WTC11 (cell line): ENCODE results near the gene CACHD1. TPM values are rescaled to one million over a fixed set of nuclear protein-coding genes. Genes with fewer than 3 reads are reported as not detected.
"Not testable (repeated sequence)": the region's sequence is repeated elsewhere in the genome, so short reads cannot be mapped to it uniquely, and the experiment has no call there.

Source experiments
- ATAC-seq: fragments of 200-7000 bp; cut with Tn5 transposase; 2 replicates; pipeline ENCODE4 v1.10.0; 2021; ENCODE audit warnings: mild to moderate bottlenecking, moderate library complexity
- CTCF ChIA-PET: fragments of 300-600 bp; sonication (Branson Sonifier 250); formaldehyde crosslinking; loops from one replicate; lab custom pipeline; 2021; ENCODE audit warnings: antibody characterized with exemption; lab: Charles Lee
- POLR2A ChIA-PET: fragments of 350-600 bp; sonication (Branson Sonifier 250); formaldehyde crosslinking; loops from one replicate; lab custom pipeline; 2021; ENCODE audit warnings: antibody characterized with exemption; lab: Charles Lee
- DNase-seq: peaks from one replicate; pipeline ENCODE4 v3.0.0; 2021; ENCODE audit warnings: low spot score
- H3K27ac Mint-ChIP-seq: 2 replicates; pipeline ENCODE4 v1.8.0; 2021; ENCODE audit warnings: mixed read lengths
- H3K27me3 Mint-ChIP-seq: 2 replicates; pipeline ENCODE4 v1.8.0; 2021; ENCODE audit warnings: low read depth, mild to moderate bottlenecking, moderate library complexity, mixed read lengths
- H3K36me3 Mint-ChIP-seq: 2 replicates; pipeline ENCODE4 v1.8.0; 2021; ENCODE audit warnings: mixed read lengths
- H3K4me1 Mint-ChIP-seq: 2 replicates; pipeline ENCODE4 v1.8.0; 2022; ENCODE audit warnings: mixed read lengths
- H3K4me3 Mint-ChIP-seq: 2 replicates; pipeline ENCODE4 v1.8.0; 2021; ENCODE audit warnings: mild to moderate bottlenecking, moderate library complexity, mixed read lengths
- H3K9me3 Mint-ChIP-seq: 2 replicates; pipeline ENCODE4 v1.8.0; 2021; ENCODE audit warnings: mixed read lengths
- ESRRA ChIP-seq: sonication (generic); formaldehyde crosslinking; IDR thresholded peaks from 2 replicates; pipeline ENCODE4 v1.8.1; 2022; ENCODE audit warnings: mild to moderate bottlenecking, missing genetic modification reagents, borderline replicate concordance
- IRF2 ChIP-seq: sonication (generic); formaldehyde crosslinking; IDR thresholded peaks from 2 replicates; pipeline ENCODE4 v1.8.0; 2022; ENCODE audit warnings: low read depth, missing genetic modification reagents, borderline replicate concordance
- JUN ChIP-seq: sonication (generic); formaldehyde crosslinking; IDR thresholded peaks from 2 replicates; pipeline ENCODE4 v1.8.0; 2023; ENCODE audit warnings: mild to moderate bottlenecking, missing genetic modification reagents
- NFATC4 ChIP-seq: fragments of 250-450 bp; sonication (Bioruptor Pico); IDR thresholded peaks from 2 replicates; pipeline ENCODE4 v1.9.0; 2021; ENCODE audit warnings: mild to moderate bottlenecking
- RORB ChIP-seq: fragments of 250-450 bp; sonication (Bioruptor Pico); IDR thresholded peaks from 2 replicates; pipeline ENCODE4 v1.9.0; 2021; ENCODE audit warnings: mild to moderate bottlenecking
- SMAD3 ChIP-seq: sonication (generic); formaldehyde crosslinking; IDR thresholded peaks from 2 replicates; pipeline ENCODE4 v1.8.0; 2022; ENCODE audit warnings: missing genetic modification reagents, mild to moderate bottlenecking, borderline replicate concordance
- TEAD1 ChIP-seq: sonication (generic); formaldehyde crosslinking; IDR thresholded peaks from 2 replicates; pipeline ENCODE4 v1.8.0; 2022; ENCODE audit warnings: mild to moderate bottlenecking, missing genetic modification reagents
- ZNF138 ChIP-seq: sonication (generic); formaldehyde crosslinking; conservative IDR thresholded peaks from 2 replicates; pipeline ENCODE4 v1.8.1; 2022; ENCODE audit warnings: mild to moderate bottlenecking, moderate library complexity, missing genetic modification reagents
- total RNA-seq: library from RNA; stranded (reverse); gene quantifications from 3 replicates; pipeline ENCODE4 v1.2.3, GENCODE V29; 2021
- TF ChIP-seq, protein P1 (sequence below): fragments of 250-450 bp; sonication (Bioruptor Pico); IDR thresholded peaks from 2 replicates; pipeline ENCODE4 v2.1.2; 2022; ENCODE audit warnings: mild to moderate bottlenecking, moderate library complexity
- TF ChIP-seq, protein P2 (sequence below): sonication (generic); formaldehyde crosslinking; IDR thresholded peaks from 2 replicates; pipeline ENCODE4 v1.8.1; 2023; ENCODE audit warnings: mild to moderate bottlenecking, missing genetic modification reagents
- TF ChIP-seq, protein P3 (sequence below): sonication (generic); formaldehyde crosslinking; IDR thresholded peaks from 2 replicates; pipeline ENCODE4 v1.8.0; 2022; ENCODE audit warnings: mild to moderate bottlenecking, missing genetic modification reagents
- TF ChIP-seq, protein P4 (sequence below): sonication (generic); formaldehyde crosslinking; IDR thresholded peaks from 2 replicates; pipeline ENCODE4 v1.8.0; 2022; ENCODE audit warnings: missing genetic modification reagents
- TF ChIP-seq, protein P5 (sequence below): fragments of 250-450 bp; sonication (Bioruptor Pico); conservative IDR thresholded peaks from 2 replicates; pipeline ENCODE4 v1.9.0; 2021; ENCODE audit warnings: mild to moderate bottlenecking

Gene CACHD1
- total RNA-seq, 1 experiment from 2014 or later: 26.3 TPM

DNA sequence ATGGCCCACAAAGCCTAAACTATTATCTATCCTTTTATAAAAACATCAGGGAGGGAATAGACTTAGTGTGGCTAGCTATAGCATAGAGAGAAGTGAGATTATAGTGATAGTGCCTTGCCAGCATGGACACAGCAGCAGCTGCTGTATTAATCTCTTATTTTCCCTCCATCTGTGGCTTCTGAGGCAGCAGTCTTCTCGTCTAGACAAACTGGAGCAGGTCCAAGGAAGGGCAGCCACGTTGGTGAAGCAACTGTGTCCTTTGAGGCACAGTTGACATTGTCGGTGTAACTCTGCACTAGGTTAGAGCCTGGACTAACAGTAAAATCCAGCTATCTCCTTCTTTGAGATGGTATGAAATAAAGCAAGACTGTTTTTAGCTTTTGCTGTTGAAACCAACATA is 131.3 kb downstream of the CACHD1 start (continued):
- TF ChIP-seq SMAD3 (CRISPR knock-in tag) (no peak), JUN (CRISPR knock-in tag) (no peak), IRF2 (CRISPR knock-in tag) (no peak), NFATC4 (CRISPR knock-in tag) (no peak)
- TF ChIP-seq, protein P1, sequence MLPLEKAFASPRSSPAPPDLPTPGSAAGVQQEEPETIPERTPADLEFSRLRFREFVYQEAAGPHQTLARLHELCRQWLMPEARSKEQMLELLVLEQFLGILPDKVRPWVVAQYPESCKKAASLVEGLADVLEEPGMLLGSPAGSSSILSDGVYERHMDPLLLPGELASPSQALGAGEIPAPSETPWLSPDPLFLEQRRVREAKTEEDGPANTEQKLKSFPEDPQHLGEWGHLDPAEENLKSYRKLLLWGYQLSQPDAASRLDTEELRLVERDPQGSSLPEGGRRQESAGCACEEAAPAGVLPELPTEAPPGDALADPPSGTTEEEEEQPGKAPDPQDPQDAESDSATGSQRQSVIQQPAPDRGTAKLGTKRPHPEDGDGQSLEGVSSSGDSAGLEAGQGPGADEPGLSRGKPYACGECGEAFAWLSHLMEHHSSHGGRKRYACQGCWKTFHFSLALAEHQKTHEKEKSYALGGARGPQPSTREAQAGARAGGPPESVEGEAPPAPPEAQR (CRISPR knock-in tag): no peak

DNA sequence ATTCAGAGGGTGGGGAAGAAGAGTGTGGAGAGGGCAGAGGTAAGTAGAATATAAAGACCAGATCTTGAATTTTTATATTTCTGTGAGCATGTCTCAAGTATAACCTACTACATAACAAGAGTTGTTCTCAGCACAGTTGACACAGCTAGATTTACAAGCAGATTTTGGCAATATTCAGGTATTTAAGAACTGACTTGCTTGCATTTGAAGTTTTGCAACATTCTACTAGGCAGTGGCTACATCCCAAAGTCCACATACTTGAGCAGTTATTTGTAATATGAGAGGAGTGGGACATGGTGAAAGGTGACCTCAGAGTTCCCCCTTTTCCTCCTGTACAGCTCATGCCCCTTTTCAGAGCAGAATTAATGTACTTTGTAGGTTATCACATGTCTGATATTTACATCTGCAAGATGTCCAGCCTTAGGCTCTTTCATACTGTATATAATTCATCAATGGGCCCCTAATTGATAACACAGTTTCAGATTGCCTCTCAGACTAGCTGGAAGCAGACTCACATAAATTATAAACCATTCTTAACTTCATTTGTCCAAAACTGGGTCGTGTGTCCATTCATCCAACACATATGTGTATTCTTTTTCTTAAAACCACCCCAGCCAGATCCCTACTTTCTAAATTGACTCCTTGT is 138.2 kb downstream of the CACHD1 start:
- peaks cover 21% of the 10 kb centered on the region for H3K9me3 Mint-ChIP-seq
- no peaks in the 10 kb centered on the region for H3K4me1 Mint-ChIP-seq
- H3K4me3 Mint-ChIP-seq: no peak overlapping the region
- H3K27me3 Mint-ChIP-seq: no peaks in the 10 kb centered on the region
- ATAC-seq: no peak
- CTCF ChIA-PET: no interaction called here
- POLR2A ChIA-PET: no interaction called here
- TF ChIP-seq, protein P2, sequence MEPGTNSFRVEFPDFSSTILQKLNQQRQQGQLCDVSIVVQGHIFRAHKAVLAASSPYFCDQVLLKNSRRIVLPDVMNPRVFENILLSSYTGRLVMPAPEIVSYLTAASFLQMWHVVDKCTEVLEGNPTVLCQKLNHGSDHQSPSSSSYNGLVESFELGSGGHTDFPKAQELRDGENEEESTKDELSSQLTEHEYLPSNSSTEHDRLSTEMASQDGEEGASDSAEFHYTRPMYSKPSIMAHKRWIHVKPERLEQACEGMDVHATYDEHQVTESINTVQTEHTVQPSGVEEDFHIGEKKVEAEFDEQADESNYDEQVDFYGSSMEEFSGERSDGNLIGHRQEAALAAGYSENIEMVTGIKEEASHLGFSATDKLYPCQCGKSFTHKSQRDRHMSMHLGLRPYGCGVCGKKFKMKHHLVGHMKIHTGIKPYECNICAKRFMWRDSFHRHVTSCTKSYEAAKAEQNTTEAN (CRISPR knock-in tag): no peak
- TF ChIP-seq TEAD1 (no peak), RORB (no peak), ESRRA (CRISPR knock-in tag) (no peak), JUN (CRISPR knock-in tag) (no peak), ZNF138 (CRISPR knock-in tag) (no peak)
- TF ChIP-seq, protein P3, sequence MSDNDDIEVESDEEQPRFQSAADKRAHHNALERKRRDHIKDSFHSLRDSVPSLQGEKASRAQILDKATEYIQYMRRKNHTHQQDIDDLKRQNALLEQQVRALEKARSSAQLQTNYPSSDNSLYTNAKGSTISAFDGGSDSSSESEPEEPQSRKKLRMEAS (CRISPR knock-in tag): no peak
- TF ChIP-seq, protein P4, sequence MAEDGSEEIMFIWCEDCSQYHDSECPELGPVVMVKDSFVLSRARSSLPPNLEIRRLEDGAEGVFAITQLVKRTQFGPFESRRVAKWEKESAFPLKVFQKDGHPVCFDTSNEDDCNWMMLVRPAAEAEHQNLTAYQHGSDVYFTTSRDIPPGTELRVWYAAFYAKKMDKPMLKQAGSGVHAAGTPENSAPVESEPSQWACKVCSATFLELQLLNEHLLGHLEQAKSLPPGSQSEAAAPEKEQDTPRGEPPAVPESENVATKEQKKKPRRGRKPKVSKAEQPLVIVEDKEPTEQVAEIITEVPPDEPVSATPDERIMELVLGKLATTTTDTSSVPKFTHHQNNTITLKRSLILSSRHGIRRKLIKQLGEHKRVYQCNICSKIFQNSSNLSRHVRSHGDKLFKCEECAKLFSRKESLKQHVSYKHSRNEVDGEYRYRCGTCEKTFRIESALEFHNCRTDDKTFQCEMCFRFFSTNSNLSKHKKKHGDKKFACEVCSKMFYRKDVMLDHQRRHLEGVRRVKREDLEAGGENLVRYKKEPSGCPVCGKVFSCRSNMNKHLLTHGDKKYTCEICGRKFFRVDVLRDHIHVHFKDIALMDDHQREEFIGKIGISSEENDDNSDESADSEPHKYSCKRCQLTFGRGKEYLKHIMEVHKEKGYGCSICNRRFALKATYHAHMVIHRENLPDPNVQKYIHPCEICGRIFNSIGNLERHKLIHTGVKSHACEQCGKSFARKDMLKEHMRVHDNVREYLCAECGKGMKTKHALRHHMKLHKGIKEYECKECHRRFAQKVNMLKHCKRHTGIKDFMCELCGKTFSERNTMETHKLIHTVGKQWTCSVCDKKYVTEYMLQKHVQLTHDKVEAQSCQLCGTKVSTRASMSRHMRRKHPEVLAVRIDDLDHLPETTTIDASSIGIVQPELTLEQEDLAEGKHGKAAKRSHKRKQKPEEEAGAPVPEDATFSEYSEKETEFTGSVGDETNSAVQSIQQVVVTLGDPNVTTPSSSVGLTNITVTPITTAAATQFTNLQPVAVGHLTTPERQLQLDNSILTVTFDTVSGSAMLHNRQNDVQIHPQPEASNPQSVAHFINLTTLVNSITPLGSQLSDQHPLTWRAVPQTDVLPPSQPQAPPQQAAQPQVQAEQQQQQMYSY (CRISPR knock-in tag): no peak
- H3K36me3 Mint-ChIP-seq: peaks cover 40% of the 10 kb centered on the region
- H3K27ac Mint-ChIP-seq: no peak overlapping the region
- DNase-seq: no peak

DNA sequence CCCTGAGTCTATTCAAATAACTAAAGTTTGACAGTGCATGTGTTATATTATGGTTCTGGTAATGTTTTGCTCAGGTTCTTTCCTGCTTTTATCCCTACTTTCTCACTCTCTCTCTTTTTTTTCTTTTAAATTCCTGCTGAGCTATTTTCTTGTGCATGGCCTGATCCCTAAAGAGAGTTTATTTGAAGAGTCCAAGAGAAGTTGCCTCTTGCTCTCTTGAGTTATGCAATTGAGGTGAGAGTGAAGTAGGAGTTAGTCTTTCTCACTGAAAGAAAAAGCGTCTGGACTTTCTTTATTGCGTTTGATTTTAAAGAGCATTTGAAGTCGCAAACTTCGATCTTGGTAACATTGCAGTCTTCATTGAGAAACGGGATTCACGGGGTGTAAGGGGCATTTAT is 138.7 kb downstream of the CACHD1 start:
- ChIA-PET CTCF (no interaction called here), POLR2A (no interaction called here)
- no peaks in the 10 kb centered on the region for H3K4me1 Mint-ChIP-seq
- H3K4me3 Mint-ChIP-seq: no peak overlapping the region
- DNase-seq (no peak), ATAC-seq (no peak)
- H3K27me3 Mint-ChIP-seq: no peaks in the 10 kb centered on the region
- H3K36me3 Mint-ChIP-seq: peaks cover 37% of the 10 kb centered on the region
- TF ChIP-seq, protein P5, sequence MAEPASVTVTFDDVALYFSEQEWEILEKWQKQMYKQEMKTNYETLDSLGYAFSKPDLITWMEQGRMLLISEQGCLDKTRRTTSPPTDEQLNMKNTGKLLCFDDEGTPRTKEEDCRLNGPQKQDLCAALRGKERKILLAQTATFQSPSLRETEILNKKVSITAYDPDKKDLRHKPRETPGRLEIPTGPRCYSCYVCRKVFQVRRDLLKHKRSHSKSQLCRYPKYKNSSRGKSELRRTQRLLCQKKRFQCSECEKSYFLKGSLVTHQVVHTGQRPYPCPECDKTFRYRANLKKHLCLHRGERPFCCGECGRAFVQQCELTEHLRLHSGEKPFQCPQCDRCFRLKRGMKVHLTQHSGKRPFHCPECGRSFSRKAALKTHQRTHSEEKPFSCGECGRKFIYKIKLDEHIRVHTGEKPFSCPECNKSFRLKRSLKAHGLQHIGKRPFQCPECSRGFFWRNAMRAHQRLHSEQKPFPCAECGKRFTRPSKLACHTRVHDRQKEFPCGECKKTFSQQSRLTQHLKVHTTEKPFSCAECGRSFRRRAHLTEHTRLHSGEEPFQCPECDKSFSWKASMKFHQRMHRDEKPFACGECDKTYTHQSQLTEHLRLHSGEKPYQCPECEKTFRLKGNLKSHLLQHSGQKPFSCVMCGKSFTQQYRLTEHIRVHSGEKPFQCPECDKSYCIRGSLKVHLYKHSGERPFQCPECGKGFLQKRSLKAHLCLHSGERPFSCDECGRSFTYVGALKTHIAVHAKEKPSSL (CRISPR knock-in tag): no peak
- no peak overlapping the region for H3K27ac Mint-ChIP-seq
- H3K9me3 Mint-ChIP-seq: peaks cover 21% of the 10 kb centered on the region

DNA sequence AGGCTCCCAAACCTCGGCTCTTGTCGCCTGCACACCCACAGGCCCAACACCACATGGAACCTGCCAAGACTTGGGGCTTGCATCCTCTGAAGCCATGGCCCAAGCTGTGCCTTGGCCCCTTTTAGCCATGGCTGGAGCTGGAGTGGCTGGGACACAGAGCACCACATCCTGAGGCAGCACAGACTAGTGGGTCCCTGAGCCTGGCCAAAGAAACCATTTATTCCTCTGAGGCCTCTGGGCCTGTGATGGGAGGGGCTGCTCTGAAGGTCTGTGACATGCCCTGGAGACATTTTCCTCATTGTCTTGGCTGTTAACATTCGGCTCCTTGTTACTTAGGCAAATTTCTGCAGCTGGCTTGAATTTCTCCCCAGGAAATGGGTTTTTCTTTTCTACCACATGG is 141.0 kb downstream of the CACHD1 start:
- POLR2A ChIA-PET, H3K4me1 Mint-ChIP-seq, H3K27ac Mint-ChIP-seq, H3K4me3 Mint-ChIP-seq, DNase-seq, ATAC-seq, H3K27me3 Mint-ChIP-seq, CTCF ChIA-PET: not testable (repeated sequence)
- Mint-ChIP-seq H3K36me3 (peaks cover 40% of the 10 kb centered on the region), H3K9me3 (peaks cover 21% of the 10 kb centered on the region)
